ENCODE results near the gene MED17.

Gene MED17

GRCh38 chr11:93766504-93766903 is 17.6 kb upstream of the MED17 start:
- H3K36me3 ChIP-seq (ENCODE audit: low read length): no peaks in the 10 kb centered on the region
- TF ChIP-seq CTCF (IDR thresholded peaks at IDR 0.05; ENCODE audit: insufficient read depth, low read length, poor library complexity, severe bottlenecking): no peak
- TF ChIP-seq EZH2phosphoT487 (conservative IDR thresholded peaks at IDR 0.05; ENCODE audit: low read length): no peak

GRCh38 chr11:93767018-93767417 is 17.1 kb upstream of the MED17 start:
- Histone ChIP-seq H3F3A (ENCODE audit: insufficient read depth) (no peaks in the 10 kb centered on the region), H3K4me2 (ENCODE audit: low read depth, low read length, poor library complexity, severe bottlenecking) (no peak overlapping the region), H3K36me3 (ENCODE audit: low read length) (no peaks in the 10 kb centered on the region), H3K9me3 (ENCODE audit: insufficient read depth, low read length) (peaks cover 3% of the 10 kb centered on the region; the same call in 1 of the 2 replicates), H4K20me1 (ENCODE audit: low read depth, low read length) (no peaks in the 10 kb centered on the region), H3K27ac (ENCODE audit: low read depth, low read length) (no peak overlapping the region), H3K9me2 (replicated peaks; ENCODE audit: insufficient read depth, low read length) (no peaks in the 10 kb centered on the region), H3K4me3 (ENCODE audit: insufficient read depth, low read length, poor library complexity, severe bottlenecking) (no peak overlapping the region), H3K79me2 (ENCODE audit: insufficient read depth, low read length) (no peaks in the 10 kb centered on the region), H3K9ac (ENCODE audit: low read length) (no peak overlapping the region), H2AFZ (ENCODE audit: low read depth, low read length, severe bottlenecking) (no peak overlapping the region), H3K27me3 (ENCODE audit: low read length) (no peaks in the 10 kb centered on the region)
- TF ChIP-seq CTCF (IDR thresholded peaks at IDR 0.05; ENCODE audit: insufficient read depth, low read length, poor library complexity, severe bottlenecking): no peak
- TF ChIP-seq EZH2phosphoT487 (conservative IDR thresholded peaks at IDR 0.05; ENCODE audit: low read length): no peak

More at GRCh38 chr11:93766504-93766903, 17.6 kb upstream of the MED17 start:
- no peaks in the 10 kb centered on the region for H4K20me1 ChIP-seq (ENCODE audit: low read depth, low read length)
- no peaks in the 10 kb centered on the region for H3K79me2 ChIP-seq (ENCODE audit: insufficient read depth, low read length)
- no peak overlapping the region for H3K4me3 ChIP-seq (ENCODE audit: insufficient read depth, low read length, poor library complexity, severe bottlenecking)
- H3K9me2 ChIP-seq (replicated peaks; ENCODE audit: insufficient read depth, low read length): no peaks in the 10 kb centered on the region
- no peak overlapping the region for H3K4me2 ChIP-seq (ENCODE audit: low read depth, low read length, poor library complexity, severe bottlenecking)
- H2AFZ ChIP-seq (ENCODE audit: low read depth, low read length, severe bottlenecking): no peak overlapping the region
- no peak overlapping the region for H3K27ac ChIP-seq (ENCODE audit: low read depth, low read length)
- H3K27me3 ChIP-seq (ENCODE audit: low read length): no peaks in the 10 kb centered on the region
- no peaks in the 10 kb centered on the region for H3F3A ChIP-seq (ENCODE audit: insufficient read depth)
- H3K9ac ChIP-seq (ENCODE audit: low read length): no peak overlapping the region
- no peaks in the 10 kb centered on the region for H3K9me3 ChIP-seq (ENCODE audit: insufficient read depth, low read length)

- Histone ChIP-seq H3K9me3 (ENCODE audit: insufficient read depth, low read length) (peaks cover 11% of the 10 kb centered on the region; the same call in 1 of the 2 replicates), H3K36me3 (ENCODE audit: low read length) (no peaks in the 10 kb centered on the region), H3K9me2 (replicated peaks; ENCODE audit: insufficient read depth, low read length) (no peaks in the 10 kb centered on the region), H3K79me2 (ENCODE audit: insufficient read depth, low read length) (no peaks in the 10 kb centered on the region), H3K4me2 (ENCODE audit: low read depth, low read length, poor library complexity, severe bottlenecking) (no peak overlapping the region), H3K27me3 (ENCODE audit: low read length) (no peaks in the 10 kb centered on the region), H3K27ac (ENCODE audit: low read depth, low read length) (no peak overlapping the region), H3K9ac (ENCODE audit: low read length) (no peak overlapping the region), H4K20me1 (ENCODE audit: low read depth, low read length) (no peaks in the 10 kb centered on the region), H3K4me3 (ENCODE audit: insufficient read depth, low read length, poor library complexity, severe bottlenecking) (no peak overlapping the region), H3F3A (ENCODE audit: insufficient read depth) (no peaks in the 10 kb centered on the region), H2AFZ (ENCODE audit: low read depth, low read length, severe bottlenecking) (no peak overlapping the region)
- TF ChIP-seq EZH2phosphoT487 (conservative IDR thresholded peaks at IDR 0.05; ENCODE audit: low read length) (no peak), CTCF (IDR thresholded peaks at IDR 0.05; ENCODE audit: insufficient read depth, low read length, poor library complexity, severe bottlenecking) (no peak)
Observed at GRCh38 chr11:93770160-93770559, 13.9 kb upstream of the MED17 start.

All from SU-DHL-6 (cell line).